AG04450 (cell line): ENCODE data around the gene TNNC1. TPM values are rescaled to one million over a fixed set of nuclear protein-coding genes. Genes with fewer than 3 reads are reported as not detected.

Experiments used
- CTCF ChIA-PET: fragments of 300-600, 350-600 bp; formaldehyde crosslinking; extraction: SDS; loops from one replicate; lab custom pipeline; 2022; ENCODE audit warnings: antibody characterized with exemption, inconsistent platforms; lab: Charles Lee
- POLR2A ChIA-PET: fragments of 350-600 bp; formaldehyde crosslinking; extraction: SDS; loops from one replicate; lab custom pipeline; 2021; ENCODE audit warnings: antibody characterized with exemption, inconsistent platforms; lab: Yijun Ruan, JAX
- DNase-seq: peaks from one replicate; pipeline ENCODE4 v3.0.0-alpha.2; 2011; ENCODE audit warnings: low read depth, low spot score
- H3K27ac ChIP-seq: one replicate; pipeline ENCODE4 v1.5.1; 2012; ENCODE audit warnings: low read depth, low read length, control low read depth
- H3K27me3 ChIP-seq: one replicate; pipeline ENCODE4 v1.6.0; 2012; ENCODE audit warnings: low read length; ENCODE audit not compliant: control insufficient read depth, insufficient read depth
- H3K4me3 ChIP-seq: 2 replicates; pipeline ENCODE4 v1.5.1; 2011; ENCODE audit warnings: mild to moderate bottlenecking, low read depth, low read length, control low read depth
- H3K9me3 ChIP-seq: 2 replicates; pipeline ENCODE4 v1.5.1; 2012; ENCODE audit warnings: low read length; ENCODE audit not compliant: control insufficient read depth, insufficient read depth
- polyA plus RNA-seq: library from polyadenylated mRNA; depleted of rRNA; stranded (reverse); fragments of >200 nt; gene quantifications from 2 replicates; pipeline ENCODE4 v1.2.3, GENCODE V29; 2011; rRNA removed
- TF ChIP-seq, protein P1 (sequence below): IDR thresholded peaks from 2 replicates; pipeline ENCODE4 v1.5.1; 2011; ENCODE audit warnings: low read depth, low read length, control low read depth, inconsistent platforms

The TNNC1 gene
- polyA plus RNA-seq, 1 experiment, result 1.7 TPM

DNA sequence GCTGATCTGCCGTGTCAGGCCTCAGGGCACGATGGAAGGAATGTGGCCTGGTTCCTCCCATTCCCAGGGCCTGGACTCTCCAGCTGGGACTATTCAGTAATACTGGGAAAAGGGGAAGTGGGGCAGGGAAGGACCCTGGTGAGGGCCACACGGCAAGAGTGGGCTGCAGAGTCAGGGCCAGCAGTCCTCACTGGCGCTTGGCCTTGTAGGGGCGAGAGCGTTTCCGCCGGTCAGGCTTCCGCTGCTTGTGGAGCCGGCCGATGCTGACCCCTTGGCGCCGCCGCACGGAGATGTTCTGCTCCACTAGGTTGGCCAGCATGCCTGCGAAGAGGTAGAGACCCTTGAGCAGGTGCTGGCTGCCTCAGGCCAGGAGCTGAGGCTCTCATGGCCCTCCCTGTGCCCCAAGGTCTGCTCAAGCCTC, 51.7 kb downstream of the TNNC1 start:
- DNase-seq, result no peak
- Histone ChIP-seq H3K27me3 (no peaks in the 10 kb centered on the region), H3K9me3 (no peaks in the 10 kb centered on the region), H3K27ac (no peak overlapping the region), H3K4me3 (no peak overlapping the region)
- CTCF ChIA-PET, result no interaction called here
- TF ChIP-seq, protein P1, sequence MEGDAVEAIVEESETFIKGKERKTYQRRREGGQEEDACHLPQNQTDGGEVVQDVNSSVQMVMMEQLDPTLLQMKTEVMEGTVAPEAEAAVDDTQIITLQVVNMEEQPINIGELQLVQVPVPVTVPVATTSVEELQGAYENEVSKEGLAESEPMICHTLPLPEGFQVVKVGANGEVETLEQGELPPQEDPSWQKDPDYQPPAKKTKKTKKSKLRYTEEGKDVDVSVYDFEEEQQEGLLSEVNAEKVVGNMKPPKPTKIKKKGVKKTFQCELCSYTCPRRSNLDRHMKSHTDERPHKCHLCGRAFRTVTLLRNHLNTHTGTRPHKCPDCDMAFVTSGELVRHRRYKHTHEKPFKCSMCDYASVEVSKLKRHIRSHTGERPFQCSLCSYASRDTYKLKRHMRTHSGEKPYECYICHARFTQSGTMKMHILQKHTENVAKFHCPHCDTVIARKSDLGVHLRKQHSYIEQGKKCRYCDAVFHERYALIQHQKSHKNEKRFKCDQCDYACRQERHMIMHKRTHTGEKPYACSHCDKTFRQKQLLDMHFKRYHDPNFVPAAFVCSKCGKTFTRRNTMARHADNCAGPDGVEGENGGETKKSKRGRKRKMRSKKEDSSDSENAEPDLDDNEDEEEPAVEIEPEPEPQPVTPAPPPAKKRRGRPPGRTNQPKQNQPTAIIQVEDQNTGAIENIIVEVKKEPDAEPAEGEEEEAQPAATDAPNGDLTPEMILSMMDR, result no peak
- POLR2A ChIA-PET, result no interaction called here

DNA sequence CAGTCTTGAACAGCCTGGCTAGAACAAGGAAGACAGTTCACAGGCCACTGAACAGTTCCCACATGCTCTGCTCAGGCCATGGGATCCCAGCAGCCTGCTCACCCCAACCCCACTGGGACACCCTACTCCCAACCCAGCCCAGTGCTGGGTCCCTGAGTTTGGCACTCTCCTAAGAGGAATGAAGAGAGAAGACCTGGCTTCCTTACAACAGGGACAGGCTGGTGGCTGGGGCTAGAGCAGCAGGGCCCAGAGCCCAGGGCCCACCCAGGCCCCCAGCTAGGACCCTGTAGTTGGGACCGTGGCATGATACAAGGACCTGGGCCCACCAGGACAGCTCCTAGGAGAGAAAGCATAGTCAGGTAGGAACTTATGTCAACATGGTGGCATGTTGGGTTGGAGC, 52.3 kb downstream of the TNNC1 start:
- H3K27ac ChIP-seq, result no peak overlapping the region
- H3K4me3 ChIP-seq, result no peak overlapping the region
- POLR2A ChIA-PET, result no interaction called here
- TF ChIP-seq, protein P1, result no peak
- DNase-seq, result no peak
- no peaks in the 10 kb centered on the region for H3K27me3 ChIP-seq
- CTCF ChIA-PET, result no interaction called here
- H3K9me3 ChIP-seq, result no peaks in the 10 kb centered on the region

Other genes with a start within 250 kb of the TNNC1 start
- 0.02 and 0.05 TPM in 2 replicates for gene TLR9, start 228.4 kb downstream of the TNNC1 start, polyA plus RNA-seq
- 96.6 and 128 TPM in 2 replicates for gene TWF2, start 214.9 kb downstream of the TNNC1 start, polyA plus RNA-seq
- 29.2 and 34.4 TPM in 2 replicates for gene PPM1M, start 208.3 kb downstream of the TNNC1 start, polyA plus RNA-seq
- gene WDR82, start 175.4 kb downstream of the TNNC1 start, polyA plus RNA-seq, result 69.2 and 77.6 TPM in 2 replicates
- gene GLYCTK, start 166.2 kb downstream of the TNNC1 start, polyA plus RNA-seq, result 4.0 and 5.5 TPM in 2 replicates
- 1.4 and 1.9 TPM in 2 replicates for gene DNAH1, start 137.7 kb downstream of the TNNC1 start, polyA plus RNA-seq
- 44.1 and 48.7 TPM in 2 replicates for gene BAP1, start 44.0 kb downstream of the TNNC1 start, polyA plus RNA-seq
- gene PHF7, start 43.4 kb downstream of the TNNC1 start, polyA plus RNA-seq, result 1.8 and 2.6 TPM in 2 replicates
- 0.02 TPM in 1 of 2 replicates, not detected in the other for gene SEMA3G, start 8.9 kb downstream of the TNNC1 start, polyA plus RNA-seq
- gene NISCH, start 1.6 kb upstream of the TNNC1 start, polyA plus RNA-seq, result 71.0 and 73.0 TPM in 2 replicates
- 0.02 TPM in 1 of 2 replicates, not detected in the other for gene STAB1, start 41.3 kb upstream of the TNNC1 start, polyA plus RNA-seq
- 97.9 and 154 TPM in 2 replicates for gene NT5DC2, start 79.8 kb upstream of the TNNC1 start, polyA plus RNA-seq
- gene UQCC5, start 82.6 kb upstream of the TNNC1 start, polyA plus RNA-seq, result 8.7 and 9.5 TPM in 2 replicates
- gene PBRM1, start 231.9 kb upstream of the TNNC1 start, polyA plus RNA-seq, result 31.3 and 40.6 TPM in 2 replicates
- 71.6 and 81.7 TPM in 2 replicates for gene GNL3, start 232.0 kb upstream of the TNNC1 start, polyA plus RNA-seq